GM12878 (cell line): ENCODE results near the gene C1QTNF9.

Experiments used
- EGR1 ChIP-seq, 2 experiments: IDR thresholded peaks; 1 replicate in 1 of 2; 2 replicates in 1 of 2; pipeline ENCODE4 v1.6.1; 2011 to 2012; ENCODE audit warnings: low read depth in 2 of 2, low read length in 2 of 2, borderline replicate concordance in 1 of 2, mild to moderate bottlenecking in 1 of 2, moderate library complexity in 1 of 2
- EP300 ChIP-seq, 2 experiments: fragments of 150-350 bp in 1 of 2; IDR thresholded peaks; 2 replicates each; pipeline ENCODE4 v1.6.1; 2011 to 2012; ENCODE audit warnings: low read depth in 2 of 2, low read length in 2 of 2, borderline replicate concordance in 1 of 2, improper control_type of control experiment in 1 of 2, inconsistent platforms in 1 of 2; ENCODE audit not compliant: control insufficient read depth in 1 of 2
- HDGF ChIP-seq: fragments of 450-650 bp; IDR thresholded peaks from 2 replicates; pipeline ENCODE4 v1.6.1; 2016; ENCODE audit warnings: antibody characterized with exemption
- ZZZ3 ChIP-seq: IDR thresholded peaks from 2 replicates; pipeline ENCODE4 v1.6.1; 2011; ENCODE audit warnings: low read depth; ENCODE audit not compliant: control insufficient read depth, insufficient read length
- TF ChIP-seq, protein P1 (sequence below), 3 experiments: IDR thresholded peaks in 2 of 3; conservative IDR thresholded peaks in 1 of 3; 2 replicates each; pipeline ENCODE4 v1.5.1; 2011; ENCODE audit warnings: low read depth in 3 of 3, low read length in 3 of 3, mild to moderate bottlenecking in 3 of 3, control low read depth in 2 of 3, moderate library complexity in 2 of 3, inconsistent platforms in 1 of 3, mixed read lengths in 1 of 3; ENCODE audit not compliant: control insufficient read depth in 2 of 3, insufficient read depth in 1 of 3; ENCODE audit errors: extremely low read depth in 1 of 3

DNA sequence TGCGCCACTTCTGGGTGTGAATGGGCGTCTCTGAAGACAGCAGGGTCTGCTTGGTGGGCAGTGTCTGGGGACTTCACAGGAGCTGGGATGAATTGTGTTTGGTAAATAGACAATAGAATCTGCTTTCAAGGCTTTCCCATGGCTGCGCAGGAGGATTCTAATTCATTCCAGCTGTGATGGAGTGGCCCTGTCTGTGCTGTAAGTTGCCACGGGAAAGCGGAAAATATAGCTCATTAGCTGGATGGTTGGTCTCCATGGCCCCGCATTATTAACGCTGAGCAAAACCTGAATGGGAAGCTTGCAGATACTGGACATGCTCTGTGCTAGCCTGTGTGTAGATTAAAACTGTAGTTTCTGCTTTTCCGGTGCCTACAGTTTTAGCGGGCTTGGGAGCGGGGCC, 15.6 kb upstream of the C1QTNF9 start:
- TF ChIP-seq HDGF: no peak
- no peak for TF ChIP-seq EP300 (IDR thresholded peaks at IDR 0.05; ENCODE audit: borderline replicate concordance in 1 of 2, control insufficient read depth in 1 of 2, low read depth in 2 of 2, low read length in 2 of 2)
- TF ChIP-seq, protein P1, sequence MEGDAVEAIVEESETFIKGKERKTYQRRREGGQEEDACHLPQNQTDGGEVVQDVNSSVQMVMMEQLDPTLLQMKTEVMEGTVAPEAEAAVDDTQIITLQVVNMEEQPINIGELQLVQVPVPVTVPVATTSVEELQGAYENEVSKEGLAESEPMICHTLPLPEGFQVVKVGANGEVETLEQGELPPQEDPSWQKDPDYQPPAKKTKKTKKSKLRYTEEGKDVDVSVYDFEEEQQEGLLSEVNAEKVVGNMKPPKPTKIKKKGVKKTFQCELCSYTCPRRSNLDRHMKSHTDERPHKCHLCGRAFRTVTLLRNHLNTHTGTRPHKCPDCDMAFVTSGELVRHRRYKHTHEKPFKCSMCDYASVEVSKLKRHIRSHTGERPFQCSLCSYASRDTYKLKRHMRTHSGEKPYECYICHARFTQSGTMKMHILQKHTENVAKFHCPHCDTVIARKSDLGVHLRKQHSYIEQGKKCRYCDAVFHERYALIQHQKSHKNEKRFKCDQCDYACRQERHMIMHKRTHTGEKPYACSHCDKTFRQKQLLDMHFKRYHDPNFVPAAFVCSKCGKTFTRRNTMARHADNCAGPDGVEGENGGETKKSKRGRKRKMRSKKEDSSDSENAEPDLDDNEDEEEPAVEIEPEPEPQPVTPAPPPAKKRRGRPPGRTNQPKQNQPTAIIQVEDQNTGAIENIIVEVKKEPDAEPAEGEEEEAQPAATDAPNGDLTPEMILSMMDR (IDR thresholded peaks at IDR 0.05 in 2 of 3, conservative IDR thresholded peaks at IDR 0.05 in 1 of 3; ENCODE audit: control insufficient read depth in 2 of 3, extremely low read depth in 1 of 3, insufficient read depth in 1 of 3, low read depth in 3 of 3, low read length in 3 of 3): no peak
- TF ChIP-seq ZZZ3: no peak
- TF ChIP-seq EGR1 (IDR thresholded peaks at IDR 0.05; ENCODE audit: borderline replicate concordance in 1 of 2, low read depth in 2 of 2, low read length in 2 of 2): no peak
